ENCODE data around the gene BTG2. TPM values are rescaled to one million over a fixed set of nuclear protein-coding genes. Genes with fewer than 3 reads are reported as not detected.

The BTG2 gene
- total RNA-seq, 4 donors from 2014 or later: 160 to 319 (median 193) TPM

DNA sequence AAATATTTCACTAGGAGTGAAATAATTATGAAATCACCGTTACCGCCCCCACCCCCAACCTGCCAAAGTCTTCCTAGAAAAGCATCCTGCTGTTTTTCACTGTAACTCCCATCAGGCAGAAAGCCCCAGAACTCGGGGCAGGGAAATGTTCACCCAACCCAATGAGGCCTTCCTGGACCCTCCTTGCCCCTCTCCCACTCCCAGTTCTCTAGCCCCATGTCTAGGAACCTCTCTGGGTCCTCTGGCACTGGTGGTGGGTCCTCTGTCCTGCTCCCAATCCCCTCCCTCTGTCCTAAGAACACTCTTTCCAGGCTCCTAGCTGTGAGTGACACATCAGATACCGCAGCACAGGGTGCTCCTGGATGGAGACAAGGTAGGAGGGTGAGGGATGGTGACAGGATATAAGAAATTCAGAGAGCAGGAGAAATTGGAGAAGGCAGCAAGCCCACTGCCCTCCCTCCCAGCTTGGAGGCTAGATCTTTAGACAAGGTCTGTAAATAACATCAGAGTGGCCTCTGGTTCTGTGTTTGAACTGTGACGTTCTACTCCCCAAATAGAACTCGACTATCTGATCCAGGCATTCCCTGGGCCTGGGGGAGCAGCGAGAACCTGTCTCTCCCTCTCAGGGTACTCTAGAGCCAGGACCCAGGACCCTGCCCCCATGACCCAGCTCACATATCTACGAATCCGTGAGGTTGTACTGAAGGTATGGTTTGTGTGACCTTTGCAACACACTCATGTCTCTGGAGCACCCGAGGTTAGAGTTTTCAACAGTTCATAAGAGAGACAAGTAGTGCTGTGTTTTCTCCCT, 23.3 kb upstream of the BTG2 start:
- Histone ChIP-seq H3K27ac (no peak overlapping the region), H3K9me3 (no peaks in the 10 kb centered on the region), H3K27me3 (no peaks in the 10 kb centered on the region), H3K36me3 (no peaks in the 10 kb centered on the region), H3K4me1 (peaks cover 66% of the 10 kb centered on the region), H3K4me3 (no peak overlapping the region)
- no peak for DNase-seq (ENCODE audit: low spot score in 2 of 2)
- 77% methylated on average over 8 of the region's 10 CpGs for WGBS
- TF ChIP-seq EP300 (IDR thresholded peaks at IDR 0.05) (no peak), POLR2A (IDR thresholded peaks at IDR 0.05) (no peak), POLR2AphosphoS5 (IDR thresholded peaks at IDR 0.05) (no peak)
- TF ChIP-seq, protein P1, sequence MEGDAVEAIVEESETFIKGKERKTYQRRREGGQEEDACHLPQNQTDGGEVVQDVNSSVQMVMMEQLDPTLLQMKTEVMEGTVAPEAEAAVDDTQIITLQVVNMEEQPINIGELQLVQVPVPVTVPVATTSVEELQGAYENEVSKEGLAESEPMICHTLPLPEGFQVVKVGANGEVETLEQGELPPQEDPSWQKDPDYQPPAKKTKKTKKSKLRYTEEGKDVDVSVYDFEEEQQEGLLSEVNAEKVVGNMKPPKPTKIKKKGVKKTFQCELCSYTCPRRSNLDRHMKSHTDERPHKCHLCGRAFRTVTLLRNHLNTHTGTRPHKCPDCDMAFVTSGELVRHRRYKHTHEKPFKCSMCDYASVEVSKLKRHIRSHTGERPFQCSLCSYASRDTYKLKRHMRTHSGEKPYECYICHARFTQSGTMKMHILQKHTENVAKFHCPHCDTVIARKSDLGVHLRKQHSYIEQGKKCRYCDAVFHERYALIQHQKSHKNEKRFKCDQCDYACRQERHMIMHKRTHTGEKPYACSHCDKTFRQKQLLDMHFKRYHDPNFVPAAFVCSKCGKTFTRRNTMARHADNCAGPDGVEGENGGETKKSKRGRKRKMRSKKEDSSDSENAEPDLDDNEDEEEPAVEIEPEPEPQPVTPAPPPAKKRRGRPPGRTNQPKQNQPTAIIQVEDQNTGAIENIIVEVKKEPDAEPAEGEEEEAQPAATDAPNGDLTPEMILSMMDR (IDR thresholded peaks at IDR 0.05): no peak

GRCh38 chr1:203282720-203283542, 22.4 kb upstream of the BTG2 start:
- H3K4me3 ChIP-seq: no peak overlapping the region
- 92% methylated on average over 11 of the region's 11 CpGs for WGBS
- peak; percentile 12 to 15 for DNase-seq (ENCODE audit: low spot score in 2 of 2)
- no peak for TF ChIP-seq EP300 (IDR thresholded peaks at IDR 0.05)
- H3K9me3 ChIP-seq: no peaks in the 10 kb centered on the region
- no peaks in the 10 kb centered on the region for H3K27me3 ChIP-seq
- H3K27ac ChIP-seq: no peak overlapping the region
- H3K36me3 ChIP-seq: no peaks in the 10 kb centered on the region
- H3K4me1 ChIP-seq: peaks cover 66% of the 10 kb centered on the region

- whole genome bisulfite sequencing: 98% methylated on average over 6 of the region's 6 CpGs
- peaks cover 66% of the 10 kb centered on the region for H3K4me1 ChIP-seq
- no peaks in the 10 kb centered on the region for H3K9me3 ChIP-seq
- no peak overlapping the region for H3K4me3 ChIP-seq
- H3K36me3 ChIP-seq: no peaks in the 10 kb centered on the region
- DNase-seq (ENCODE audit: low spot score in 2 of 2): peak; percentile 21 to 30
- no peak for TF ChIP-seq POLR2A (IDR thresholded peaks at IDR 0.05)
- TF ChIP-seq POLR2AphosphoS5 (IDR thresholded peaks at IDR 0.05): no peak
- no peak for TF ChIP-seq EP300 (IDR thresholded peaks at IDR 0.05)
- TF ChIP-seq, protein P1 (IDR thresholded peaks at IDR 0.05): no peak
- H3K27ac ChIP-seq: no peak overlapping the region
- H3K27me3 ChIP-seq: no peaks in the 10 kb centered on the region
Observed at GRCh38 chr1:203283597-203283996, 21.7 kb upstream of the BTG2 start.

DNA sequence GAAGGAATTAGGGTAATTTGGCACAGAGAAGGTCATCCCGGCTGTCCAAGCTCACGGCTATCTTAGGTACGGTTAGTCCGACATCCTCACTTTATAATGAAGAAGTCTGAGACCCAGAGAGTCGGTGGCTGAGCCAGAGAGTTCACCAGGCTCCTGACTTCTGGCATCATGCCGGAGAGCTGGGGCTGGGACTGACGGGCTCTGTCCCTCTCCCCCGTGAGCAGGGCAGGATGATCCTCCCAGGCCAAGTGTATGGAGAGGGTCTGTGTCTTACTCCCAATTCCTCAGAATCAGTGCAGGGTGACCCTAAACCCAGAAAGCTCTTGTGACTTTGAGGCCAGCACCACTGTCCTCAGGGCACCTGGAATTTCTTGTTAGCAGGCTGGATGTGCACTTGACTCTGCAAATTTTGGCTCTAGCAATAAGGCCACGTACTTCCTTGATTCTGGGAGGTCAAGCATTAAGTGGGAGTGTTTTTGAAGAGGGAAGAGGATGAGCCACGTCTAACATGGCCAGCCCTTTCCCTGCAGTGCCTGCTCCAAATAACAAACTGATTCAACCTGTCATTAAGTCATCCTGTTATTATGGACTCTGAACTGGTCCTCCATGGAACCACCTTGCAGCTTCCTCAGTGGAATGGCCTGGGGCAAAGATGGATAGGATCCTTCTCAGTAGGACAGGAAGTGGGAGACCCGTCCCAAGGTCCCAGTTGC, 20.8 kb upstream of the BTG2 start:
- WGBS: 71% methylated on average over 11 of the region's 11 CpGs
- H3K4me3 ChIP-seq: no peak overlapping the region
- no peaks in the 10 kb centered on the region for H3K27me3 ChIP-seq
- TF ChIP-seq EP300 (IDR thresholded peaks at IDR 0.05) (no peak), POLR2AphosphoS5 (IDR thresholded peaks at IDR 0.05) (no peak), POLR2A (IDR thresholded peaks at IDR 0.05) (no peak)
- H3K36me3 ChIP-seq: no peaks in the 10 kb centered on the region
- H3K9me3 ChIP-seq: no peaks in the 10 kb centered on the region
- DNase-seq (ENCODE audit: low spot score in 2 of 2): peak; percentile 26 to 56
- H3K27ac ChIP-seq: no peak overlapping the region
- peaks cover 66% of the 10 kb centered on the region for H3K4me1 ChIP-seq

DNA sequence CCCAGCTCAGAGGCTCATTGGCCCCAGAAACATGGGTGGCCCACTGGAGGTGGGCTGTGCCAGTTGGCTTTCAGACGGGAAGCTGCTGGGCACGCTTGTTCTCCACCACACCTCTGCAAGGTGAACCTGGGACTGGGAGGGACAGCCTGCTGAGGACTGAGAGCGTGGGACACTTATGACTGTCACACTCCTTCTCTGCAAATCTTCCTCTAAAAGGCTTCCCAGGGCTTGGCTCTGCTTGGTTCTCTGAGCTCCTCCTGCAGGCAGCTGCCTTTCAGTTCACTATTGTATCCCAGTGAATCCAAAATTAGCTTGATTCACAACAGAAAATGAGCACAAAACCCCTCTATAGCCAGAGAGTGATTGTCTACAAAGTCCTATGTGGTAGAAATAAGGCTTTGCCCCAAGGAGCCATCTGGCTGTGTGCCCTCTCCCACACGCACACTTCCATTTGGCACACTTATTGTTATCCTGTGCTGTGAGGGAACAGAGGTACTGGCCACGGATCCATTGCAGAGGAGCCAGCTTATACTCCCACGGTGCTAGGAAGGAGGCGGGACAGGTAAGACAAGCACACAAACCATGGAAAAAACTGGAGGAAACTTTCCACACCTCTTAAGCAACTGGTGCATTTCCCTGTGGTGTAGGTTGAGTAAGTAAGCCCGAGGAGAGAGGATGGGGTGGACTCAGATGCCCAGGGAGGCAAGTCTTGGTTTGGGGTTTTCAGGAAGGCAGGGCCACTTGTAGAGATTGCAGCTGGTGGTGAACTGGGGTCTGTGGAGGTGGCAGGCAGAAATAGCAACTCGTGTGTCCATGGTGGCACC, 18.9 kb upstream of the BTG2 start:
- H3K9me3 ChIP-seq: no peaks in the 10 kb centered on the region
- DNase-seq (ENCODE audit: low spot score in 2 of 2): no peak
- peak overlapping the region; percentile 82 for H3K27ac ChIP-seq
- H3K36me3 ChIP-seq: no peaks in the 10 kb centered on the region
- H3K4me3 ChIP-seq: no peak overlapping the region
- H3K27me3 ChIP-seq: no peaks in the 10 kb centered on the region
- TF ChIP-seq POLR2AphosphoS5 (IDR thresholded peaks at IDR 0.05) (no peak), EP300 (IDR thresholded peaks at IDR 0.05) (no peak), POLR2A (IDR thresholded peaks at IDR 0.05) (no peak)
- TF ChIP-seq, protein P1 (IDR thresholded peaks at IDR 0.05): no peak
- peaks cover 68% of the 10 kb centered on the region for H3K4me1 ChIP-seq
- WGBS: 31% methylated on average over 6 of the region's 9 CpGs
